ENCODE data around the gene TNC.

TNC gene

GRCh38 chr9:115164511-115164974 lies 46.6 kb upstream of the TNC start:
- Histone ChIP-seq H3F3A (ENCODE audit: insufficient read depth) (no peaks in the 10 kb centered on the region), H4K20me1 (ENCODE audit: low read depth, low read length) (no peaks in the 10 kb centered on the region), H3K36me3 (ENCODE audit: low read length) (no peaks in the 10 kb centered on the region), H3K27ac (ENCODE audit: low read depth, low read length) (no peak overlapping the region), H3K9ac (ENCODE audit: low read length) (no peak overlapping the region), H3K9me2 (replicated peaks; ENCODE audit: insufficient read depth, low read length) (no peaks in the 10 kb centered on the region), H3K4me2 (ENCODE audit: low read depth, low read length, poor library complexity, severe bottlenecking) (no peak overlapping the region), H2AFZ (ENCODE audit: low read depth, low read length, severe bottlenecking) (no peak overlapping the region), H3K27me3 (ENCODE audit: low read length) (no peaks in the 10 kb centered on the region), H3K79me2 (ENCODE audit: insufficient read depth, low read length) (no peaks in the 10 kb centered on the region), H3K4me3 (ENCODE audit: insufficient read depth, low read length, poor library complexity, severe bottlenecking) (no peak overlapping the region), H3K9me3 (ENCODE audit: insufficient read depth, low read length) (no peaks in the 10 kb centered on the region)
- no peak for TF ChIP-seq CTCF (IDR thresholded peaks at IDR 0.05; ENCODE audit: insufficient read depth, low read length, poor library complexity, severe bottlenecking)
- TF ChIP-seq EZH2phosphoT487 (conservative IDR thresholded peaks at IDR 0.05; ENCODE audit: low read length): no peak

GRCh38 chr9:115162946-115163345 lies 45.0 kb upstream of the TNC start:
- H3K36me3 ChIP-seq (ENCODE audit: low read length): no peaks in the 10 kb centered on the region
- no peaks in the 10 kb centered on the region for H3K27me3 ChIP-seq (ENCODE audit: low read length)
- no peak overlapping the region for H2AFZ ChIP-seq (ENCODE audit: low read depth, low read length, severe bottlenecking)
- no peaks in the 10 kb centered on the region for H3K9me3 ChIP-seq (ENCODE audit: insufficient read depth, low read length)
- H3K27ac ChIP-seq (ENCODE audit: low read depth, low read length): no peak overlapping the region
- no peaks in the 10 kb centered on the region for H3F3A ChIP-seq (ENCODE audit: insufficient read depth)
- no peak overlapping the region for H3K4me3 ChIP-seq (ENCODE audit: insufficient read depth, low read length, poor library complexity, severe bottlenecking)
- H3K9ac ChIP-seq (ENCODE audit: low read length): no peak overlapping the region
- H3K9me2 ChIP-seq (replicated peaks; ENCODE audit: insufficient read depth, low read length): no peaks in the 10 kb centered on the region
- H3K4me2 ChIP-seq (ENCODE audit: low read depth, low read length, poor library complexity, severe bottlenecking): no peak overlapping the region
- no peaks in the 10 kb centered on the region for H4K20me1 ChIP-seq (ENCODE audit: low read depth, low read length)
- TF ChIP-seq CTCF (IDR thresholded peaks at IDR 0.05; ENCODE audit: insufficient read depth, low read length, poor library complexity, severe bottlenecking) (no peak), EZH2phosphoT487 (conservative IDR thresholded peaks at IDR 0.05; ENCODE audit: low read length) (no peak)
- H3K79me2 ChIP-seq (ENCODE audit: insufficient read depth, low read length): no peaks in the 10 kb centered on the region

- H3K4me2 ChIP-seq (ENCODE audit: low read depth, low read length, poor library complexity, severe bottlenecking): no peak overlapping the region
- no peak overlapping the region for H3K4me3 ChIP-seq (ENCODE audit: insufficient read depth, low read length, poor library complexity, severe bottlenecking)
- H3K36me3 ChIP-seq (ENCODE audit: low read length): no peaks in the 10 kb centered on the region
- no peaks in the 10 kb centered on the region for H3K27me3 ChIP-seq (ENCODE audit: low read length)
- no peaks in the 10 kb centered on the region for H3K9me2 ChIP-seq (replicated peaks; ENCODE audit: insufficient read depth, low read length)
- no peaks in the 10 kb centered on the region for H4K20me1 ChIP-seq (ENCODE audit: low read depth, low read length)
- H3K27ac ChIP-seq (ENCODE audit: low read depth, low read length): no peak overlapping the region
- no peaks in the 10 kb centered on the region for H3K9me3 ChIP-seq (ENCODE audit: insufficient read depth, low read length)
- TF ChIP-seq CTCF (IDR thresholded peaks at IDR 0.05; ENCODE audit: insufficient read depth, low read length, poor library complexity, severe bottlenecking) (no peak), EZH2phosphoT487 (conservative IDR thresholded peaks at IDR 0.05; ENCODE audit: low read length) (no peak)
- no peak overlapping the region for H2AFZ ChIP-seq (ENCODE audit: low read depth, low read length, severe bottlenecking)
- H3K79me2 ChIP-seq (ENCODE audit: insufficient read depth, low read length): no peaks in the 10 kb centered on the region
- H3F3A ChIP-seq (ENCODE audit: insufficient read depth): no peaks in the 10 kb centered on the region
- no peak overlapping the region for H3K9ac ChIP-seq (ENCODE audit: low read length)
Measured at GRCh38 chr9:115161446-115161845, 43.5 kb upstream of the TNC start.

Data from SU-DHL-6 (cell line).